ENCODE results near the gene SLC2A9.

- no peak for TF ChIP-seq CTCF (IDR thresholded peaks at IDR 0.05)
- no peak for TF ChIP-seq POLR2A (IDR thresholded peaks at IDR 0.05)
- no peak for TF ChIP-seq EP300 (IDR thresholded peaks at IDR 0.05)
Measured at GRCh38 chr4:10056334-10057022, 35.2 kb upstream of the SLC2A9 start.

All from stomach (tissue), 4 donors.